LNCaP clone FGC (cell line): ENCODE results near the gene C8A.

Experiments
- DNase-seq: peaks from one replicate; pipeline ENCODE4 v3.0.0-alpha.2; 2011; ENCODE audit warnings: low read depth
- H3K4me3 ChIP-seq: 2 replicates; pipeline ENCODE4 v1.5.1; 2011; ENCODE audit warnings: mild to moderate bottlenecking, low read depth, low read length, control low read depth
- CTCF ChIP-seq: IDR thresholded peaks from 2 replicates; pipeline ENCODE4 v1.5.1; 2012; ENCODE audit warnings: mild to moderate bottlenecking; ENCODE audit not compliant: control insufficient read depth, insufficient read depth; ENCODE audit errors: extremely low read depth

C8A gene

GRCh38 chr1:56927171-56927570, 72.6 kb downstream of the C8A start:
- TF ChIP-seq CTCF = no peak
- no peak for DNase-seq
- no peak overlapping the region for H3K4me3 ChIP-seq

GRCh38 chr1:56927986-56928385, 73.4 kb downstream of the C8A start:
- DNase-seq = no peak
- no peak for TF ChIP-seq CTCF
- H3K4me3 ChIP-seq = no peak overlapping the region

DNA sequence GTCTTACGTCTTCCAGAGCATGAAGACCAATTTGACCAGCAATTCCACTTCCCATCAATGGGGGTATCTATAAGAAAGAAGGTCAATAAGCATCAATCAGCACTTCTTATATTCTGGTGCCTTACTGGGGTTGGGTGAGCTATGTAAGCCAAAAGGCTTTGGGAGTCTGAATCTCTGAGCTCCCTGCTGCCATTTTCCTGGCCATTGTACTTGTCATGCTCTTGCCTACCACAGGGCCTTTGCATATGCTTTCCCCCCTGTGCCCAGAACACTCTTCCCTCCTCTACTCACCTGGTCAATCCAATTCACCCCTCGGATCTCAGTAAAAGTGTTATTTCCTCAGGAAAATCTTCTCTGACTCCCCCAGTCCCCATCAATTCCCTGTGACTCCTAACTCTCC, 74.9 kb downstream of the C8A start:
- no peak for TF ChIP-seq CTCF
- DNase-seq = no peak
- no peak overlapping the region for H3K4me3 ChIP-seq

- TF ChIP-seq CTCF = no peak
- H3K4me3 ChIP-seq = no peak overlapping the region
- DNase-seq = no peak
Observed at GRCh38 chr1:56931211-56931610, 76.6 kb downstream of the C8A start.

DNA sequence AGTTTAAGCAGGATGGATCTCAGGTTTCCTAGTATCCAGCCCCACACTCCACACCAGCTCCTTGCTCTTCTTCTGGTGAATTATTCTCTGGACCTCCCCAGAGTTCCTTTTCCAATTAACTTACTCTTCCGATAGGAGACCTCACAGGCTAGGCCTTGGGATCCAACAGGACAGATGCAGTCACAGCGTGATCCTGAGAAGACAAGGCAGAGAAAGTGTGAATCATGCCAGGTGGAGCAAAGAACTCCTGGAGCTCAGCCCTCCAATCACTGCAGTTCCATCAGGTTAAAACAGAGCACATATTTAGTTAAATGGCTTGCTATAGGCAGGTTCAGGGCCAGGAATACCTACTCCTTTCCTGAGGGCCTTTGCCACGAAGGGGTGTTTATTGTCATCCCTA, 77.1 kb downstream of the C8A start:
- no peak overlapping the region for H3K4me3 ChIP-seq
- DNase-seq = no peak
- no peak for TF ChIP-seq CTCF

- no peak overlapping the region for H3K4me3 ChIP-seq
- TF ChIP-seq CTCF = no peak
Observed at GRCh38 chr1:56933161-56933560, 78.6 kb downstream of the C8A start.

GRCh38 chr1:56933606-56934005, 79.0 kb downstream of the C8A start:
- no peak for TF ChIP-seq CTCF
- no peak overlapping the region for H3K4me3 ChIP-seq
- DNase-seq = no peak

More at GRCh38 chr1:56933161-56933560, 78.6 kb downstream of the C8A start:
- DNase-seq = no peak
